K562 (cell line): ENCODE results near the gene HIF1A. TPM values are rescaled to one million over a fixed set of nuclear protein-coding genes. Genes with fewer than 3 reads are reported as not detected.

Experiments
- ATAC-seq: fragments of 200-7000 bp; cut with Tn5 transposase; 3 replicates; pipeline ENCODE4 v1.9.1; 2020; ENCODE audit warnings: moderate library complexity
- BruUV-seq: library from RNA; stranded (reverse); fragments of 400-500 nt; replicated peaks from 2 replicates; lab custom pipeline; 2021; lab: Mats Ljungman, UMichigan
- CTCF ChIA-PET: fragments of 300-600 bp; formaldehyde crosslinking; extraction: SDS; loops from one replicate; lab custom pipeline; 2021; ENCODE audit warnings: low intra/inter-chr PET ratio; lab: Yijun Ruan, JAX
- POLR2A ChIA-PET: fragments of 300-600, 350-650 bp; sonication (Branson Sonifier 250); formaldehyde crosslinking; extraction: SDS; loops from one replicate; lab custom pipeline; 2021; ENCODE audit warnings: antibody characterized with exemption, inconsistent platforms; lab: Yijun Ruan, JAX
- DNase-seq, 4 experiments: peaks; one replicate each; pipeline versions ENCODE4 v3.0.0 to v3.0.0-alpha.2; 2011 to 2018; ENCODE audit warnings: low spot score in 3 of 4, mixed read lengths in 3 of 4; ENCODE audit errors: extremely low read depth in 1 of 4
- FAIRE-seq: peaks from 2 replicates; lab custom pipeline; 2011; peaks lifted over from hg19 to GRCh38; lab: Jason Lieb, UNC
- H2AFZ ChIP-seq: 2 replicates; pipeline ENCODE4 v1.6.0; 2011; ENCODE audit warnings: low read depth, low read length, control low read depth, inconsistent platforms
- H3K27ac ChIP-seq: fragments of 200-600 bp; 3 replicates; pipeline ENCODE4 v1.8.0; 2011; ENCODE audit warnings: low read depth, mild to moderate bottlenecking, control low read depth, inconsistent platforms, low read length, moderate library complexity, mixed read lengths; ENCODE audit errors: extremely low read depth
- H3K27me3 ChIP-seq, 2 experiments: fragments of 300-600 bp in 1 of 2; 2 replicates in 1 of 2; 3 replicates in 1 of 2; pipeline versions ENCODE4 v1.6.0 to v1.8.0; 2011; ENCODE audit warnings: inconsistent platforms in 2 of 2, low read length in 2 of 2, mild to moderate bottlenecking in 1 of 2, mixed read lengths in 1 of 2, moderate library complexity in 1 of 2; ENCODE audit not compliant: control insufficient read depth in 2 of 2, insufficient read depth in 2 of 2
- H3K36me3 ChIP-seq: fragments of 300-600 bp; 3 replicates; pipeline ENCODE4 v1.8.0; 2011; ENCODE audit warnings: mild to moderate bottlenecking, low read length, inconsistent platforms; ENCODE audit not compliant: control insufficient read depth, insufficient read depth
- H3K4me1 ChIP-seq, 2 experiments: fragments of 200-600 bp in 1 of 2; replicated peaks in 1 of 2; 2 replicates in 1 of 2; 3 replicates in 1 of 2; pipeline versions ENCODE4 v1.5.1 to v1.8.0; 2011; ENCODE audit warnings: inconsistent platforms in 2 of 2, low read length in 2 of 2, mild to moderate bottlenecking in 1 of 2, mixed read lengths in 1 of 2, moderate library complexity in 1 of 2; ENCODE audit not compliant: control insufficient read depth in 2 of 2, insufficient read depth in 2 of 2
- H3K4me2 ChIP-seq: 2 replicates; pipeline ENCODE4 v1.6.1; 2011; ENCODE audit warnings: low read length, control low read depth, inconsistent platforms, mixed read lengths; ENCODE audit not compliant: insufficient read depth
- H3K4me3 ChIP-seq: fragments of 200-600 bp; sonication (generic), shearing (Covaris generic); 2 replicates; pipeline ENCODE4 v1.5.1; 2016; ENCODE audit warnings: control low read depth, inconsistent platforms
- H3K79me2 ChIP-seq: fragments of 200-600 bp; 3 replicates; pipeline ENCODE4 v1.8.0; 2011; ENCODE audit warnings: low read length, inconsistent platforms; ENCODE audit not compliant: control insufficient read depth, insufficient read depth
- H3K9ac ChIP-seq, 2 experiments: 2 replicates each; pipeline versions ENCODE4 v1.6.0 to v1.6.1; 2011; ENCODE audit warnings: low read depth in 2 of 2, low read length in 2 of 2, control low read depth in 1 of 2, inconsistent platforms in 1 of 2, mild to moderate bottlenecking in 1 of 2, mixed read lengths in 1 of 2; ENCODE audit not compliant: insufficient read depth in 1 of 2
- H3K9me1 ChIP-seq: one replicate; pipeline ENCODE4 v1.6.0; 2011; ENCODE audit warnings: inconsistent platforms, mild to moderate bottlenecking, low read length, moderate library complexity; ENCODE audit not compliant: control insufficient read depth, insufficient read depth
- H3K9me3 ChIP-seq: replicated peaks from 2 replicates; pipeline ENCODE4 v1.5.1; 2011; ENCODE audit warnings: low read depth, low read length, inconsistent platforms; ENCODE audit not compliant: control insufficient read depth, insufficient read depth
- H4K20me1 ChIP-seq: replicated peaks from 2 replicates; pipeline ENCODE4 v1.6.1; 2011; ENCODE audit warnings: low read length, inconsistent platforms, mixed read lengths; ENCODE audit not compliant: control insufficient read depth, insufficient read depth
- CEBPB ChIP-seq: fragments of 450-650 bp; IDR thresholded peaks from 2 replicates; pipeline ENCODE4 v1.6.1; 2016; ENCODE audit warnings: missing genetic modification characterization, missing compliant biosample characterization
- CEBPG ChIP-seq, 3 experiments: fragments of 200-800 bp in 1 of 3; sonication (Bioruptor generic) in 1 of 3; sonication (generic) in 1 of 3; formaldehyde crosslinking in 1 of 3; IDR thresholded peaks in 2 of 3; conservative IDR thresholded peaks in 1 of 3; 2 replicates each; pipeline versions ENCODE4 v1.6.1 to v1.8.0; 2016 to 2022; ENCODE audit warnings: missing compliant biosample characterization in 2 of 3, missing genetic modification characterization in 2 of 3, mild to moderate bottlenecking in 1 of 3, missing genetic modification reagents in 1 of 3
- IRF9 ChIP-seq: fragments of 450-650 bp; IDR thresholded peaks from 2 replicates; pipeline ENCODE4 v1.6.1; 2016; ENCODE audit warnings: missing biosample characterization, missing genetic modification characterization
- YY1 ChIP-seq, 3 experiments: IDR thresholded peaks; 2 replicates each; pipeline ENCODE4 v1.6.1; 2011; ENCODE audit warnings: low read length in 2 of 3, mild to moderate bottlenecking in 2 of 3, moderate library complexity in 2 of 3, borderline replicate concordance in 1 of 3, control low read depth in 1 of 3, low read depth in 1 of 3; ENCODE audit not compliant: insufficient read depth in 3 of 3, insufficient replicate concordance in 2 of 3, control insufficient read depth in 1 of 3, insufficient read length in 1 of 3; ENCODE audit errors: extremely low read depth in 1 of 3
- WGBS: fragments of 100-300 bp; shearing (Covaris generic); methylation state at CpG from one replicate; pipeline ENCODE4 v1.1.6; 2016; ENCODE audit warnings: low coverage, mixed read lengths; ENCODE audit not compliant: insufficient coverage; ENCODE audit errors: missing lambda C conversion rate; 5-methylcytosine and 5-hydroxymethylcytosine counted together
- in situ Hi-C: fragments of 300-500 bp; cut with MboI; formaldehyde crosslinking; loops from 4 replicates; pipeline ENCODE4 v1.15.0; 2018; ENCODE audit warnings: inconsistent platforms, mixed read lengths
- intact Hi-C: fragments of 100-400 bp; cut with micrococcal nuclease; formaldehyde crosslinking; loops from 2 replicates; pipeline ENCODE4 v1.14.2; 2022
- polyA plus RNA-seq, 8 experiments: library from polyadenylated mRNA; depleted of rRNA in 4 of 8; stranded (reverse) in 5 of 8; unstranded in 3 of 8; fragments of >200 nt; fragmentation: Nextera tagmentation in 2 of 8; fragmentation: Illumina TruSeq in 1 of 8; extraction: Ambion mirVana in 2 of 8; extraction: Trizol in 1 of 8; gene quantifications; 2 replicates each; pipeline versions ENCODE4 v1.2.1 to v1.2.3, GENCODE V29; 2011 to 2014; ENCODE audit warnings: inconsistent platforms in 1 of 8, missing spikeins in 1 of 8
- total RNA-seq, 7 experiments: library from RNA; depleted of rRNA in 6 of 7; stranded (reverse); fragments of >200 nt in 6 of 7; fragmentation: Illumina TruSeq in 2 of 7; extraction: Trizol in 2 of 7; gene quantifications; 2 replicates each; pipeline versions ENCODE4 v1.2.1 to v1.2.3, GENCODE V29; 2011 to 2021; ENCODE audit warnings: low replicate concordance in 1 of 7

The HIF1A gene
- total and polyA plus RNA-seq, 9 of the 15 experiments (the other 6 are each of a cell fraction or from before 2014, with no cell fraction given): 5.9 to 35.3 (median 24.2) TPM

- H4K20me1 ChIP-seq: no peaks in the 10 kb centered on the region
- BruUV-seq: no TSS peak
- no peaks in the 10 kb centered on the region for H3K9me3 ChIP-seq
- DNase-seq (peak in 1 of 4 experiments; percentile 14), ATAC-seq (no peak), FAIRE-seq (no peak)
- peak overlapping the region; percentile 27 for H2AFZ ChIP-seq
- H3K4me2 ChIP-seq: peak overlapping the region; percentile 98
- POLR2A ChIA-PET: interaction anchor here (1.0 to 1.7 kb wide), 2 partner anchors 8 to 19 kb away, joined by 3 to 5 read pairs; no protein-coding TSS in a partner anchor
- H3K4me3 ChIP-seq: peak overlapping the region; percentile 77
- peaks cover 49% of the 10 kb centered on the region for H3K79me2 ChIP-seq
- TF ChIP-seq YY1 (IDR thresholded peaks at IDR 0.05; ENCODE audit: borderline replicate concordance in 1 of 3, control insufficient read depth in 1 of 3, extremely low read depth in 1 of 3, insufficient read depth in 3 of 3, insufficient read length in 1 of 3, insufficient replicate concordance in 2 of 3, low read depth in 1 of 3, low read length in 2 of 3) (peak in 1 of 3 experiments; percentile 47), CEBPG (CRISPR knock-in tag; IDR thresholded peaks at IDR 0.05) (no peak), CEBPG (tag; conservative IDR thresholded peaks at IDR 0.05 in 1 of 2, IDR thresholded peaks at IDR 0.05 in 1 of 2) (peak; percentile 27 to 88; a peak in 2 of 4 replicates), CEBPB (peak; percentile 75), IRF9 (tag) (no peak)
- peaks cover 0 to 5% of the 10 kb centered on the region in 2 experiments; a peak in 2 of 5 replicates for H3K4me1 ChIP-seq
- intact Hi-C loops (no loop called here), in situ Hi-C loops (no loop called here)
- H3K27me3 ChIP-seq: no peaks in the 10 kb centered on the region; a peak in 1 of 5 replicates
- no peaks in the 10 kb centered on the region for H3K9me1 ChIP-seq
- 10% methylated on average over 5 of the region's 5 CpGs for WGBS
- peak overlapping the region in 1 of 2 experiments; percentile 72; a peak in 3 of 4 replicates for H3K9ac ChIP-seq
- CTCF ChIA-PET: no interaction called here
- H3K27ac ChIP-seq: peak overlapping the region; percentile 86; the same call in 2 of the 3 replicates
- peaks cover 26% of the 10 kb centered on the region; the same call in 2 of the 3 replicates for H3K36me3 ChIP-seq
Observed at GRCh38 chr14:61764342-61765122, 69.2 kb downstream of the HIF1A start.
